ENCODE data around the gene BPIFB3.

BPIFB3 gene

GRCh38 chr20:33024243-33024560 is 29.5 kb upstream of the BPIFB3 start:
- Histone ChIP-seq H3K27ac (ENCODE audit: insufficient read depth, low read depth, low read length, poor library complexity, severe bottlenecking) (no peak overlapping the region), H3K4me3 (ENCODE audit: insufficient read depth, low read depth, low read length) (no peak overlapping the region), H3K9me3 (ENCODE audit: control insufficient read depth, low read length) (no peaks in the 10 kb centered on the region), H3K4me1 (ENCODE audit: control insufficient read depth, insufficient read depth, low read length) (no peaks in the 10 kb centered on the region), H3K36me3 (ENCODE audit: control insufficient read depth, insufficient read depth, low read length) (no peaks in the 10 kb centered on the region), H3K27me3 (ENCODE audit: control insufficient read depth, insufficient read depth, low read length, poor library complexity, severe bottlenecking) (no peaks in the 10 kb centered on the region)
- WGBS, 2 experiments, result 87 to 100% methylated on average over 1 of the region's 1 CpG

GRCh38 chr20:33024609-33025317 is 28.9 kb upstream of the BPIFB3 start:
- H3K27me3 ChIP-seq (ENCODE audit: control insufficient read depth, insufficient read depth, low read length, poor library complexity, severe bottlenecking), result no peaks in the 10 kb centered on the region
- 84 to 85% methylated on average over 4 to 5 of the region's 5 CpGs for WGBS, 2 experiments

GRCh38 chr20:33025318-33025876 is 28.3 kb upstream of the BPIFB3 start:
- Histone ChIP-seq H3K27me3 (ENCODE audit: control insufficient read depth, insufficient read depth, low read length, poor library complexity, severe bottlenecking) (no peaks in the 10 kb centered on the region), H3K4me3 (ENCODE audit: insufficient read depth, low read depth, low read length) (no peak overlapping the region), H3K27ac (ENCODE audit: insufficient read depth, low read depth, low read length, poor library complexity, severe bottlenecking) (no peak overlapping the region), H3K4me1 (ENCODE audit: control insufficient read depth, insufficient read depth, low read length) (no peaks in the 10 kb centered on the region), H3K36me3 (ENCODE audit: control insufficient read depth, insufficient read depth, low read length) (no peaks in the 10 kb centered on the region), H3K9me3 (ENCODE audit: control insufficient read depth, low read length) (no peaks in the 10 kb centered on the region)
- 63 to 69% methylated on average over 9 of the region's 9 CpGs for WGBS, 2 experiments

More at GRCh38 chr20:33024609-33025317, 28.9 kb upstream of the BPIFB3 start:
- Histone ChIP-seq H3K4me1 (ENCODE audit: control insufficient read depth, insufficient read depth, low read length) (no peaks in the 10 kb centered on the region), H3K9me3 (ENCODE audit: control insufficient read depth, low read length) (no peaks in the 10 kb centered on the region), H3K4me3 (ENCODE audit: insufficient read depth, low read depth, low read length) (no peak overlapping the region), H3K36me3 (ENCODE audit: control insufficient read depth, insufficient read depth, low read length) (no peaks in the 10 kb centered on the region), H3K27ac (ENCODE audit: insufficient read depth, low read depth, low read length, poor library complexity, severe bottlenecking) (no peak overlapping the region)

- 71 to 74% methylated on average over 5 of the region's 5 CpGs for WGBS, 2 experiments
- Histone ChIP-seq H3K4me3 (ENCODE audit: insufficient read depth, low read depth, low read length) (no peak overlapping the region), H3K4me1 (ENCODE audit: control insufficient read depth, insufficient read depth, low read length) (no peaks in the 10 kb centered on the region), H3K27me3 (ENCODE audit: control insufficient read depth, insufficient read depth, low read length, poor library complexity, severe bottlenecking) (no peaks in the 10 kb centered on the region), H3K36me3 (ENCODE audit: control insufficient read depth, insufficient read depth, low read length) (no peaks in the 10 kb centered on the region), H3K9me3 (ENCODE audit: control insufficient read depth, low read length) (no peaks in the 10 kb centered on the region), H3K27ac (ENCODE audit: insufficient read depth, low read depth, low read length, poor library complexity, severe bottlenecking) (no peak overlapping the region)
Observed at GRCh38 chr20:33026072-33026778, 27.5 kb upstream of the BPIFB3 start.

GRCh38 chr20:33026779-33027759 is 26.6 kb upstream of the BPIFB3 start:
- no peaks in the 10 kb centered on the region for H3K27me3 ChIP-seq (ENCODE audit: control insufficient read depth, insufficient read depth, low read length, poor library complexity, severe bottlenecking)
- H3K4me1 ChIP-seq (ENCODE audit: control insufficient read depth, insufficient read depth, low read length), result no peaks in the 10 kb centered on the region
- 88 to 91% methylated on average over 10 of the region's 10 CpGs for WGBS, 2 experiments
- no peak overlapping the region for H3K27ac ChIP-seq (ENCODE audit: insufficient read depth, low read depth, low read length, poor library complexity, severe bottlenecking)
- no peaks in the 10 kb centered on the region for H3K36me3 ChIP-seq (ENCODE audit: control insufficient read depth, insufficient read depth, low read length)
- H3K4me3 ChIP-seq (ENCODE audit: insufficient read depth, low read depth, low read length), result no peak overlapping the region
- H3K9me3 ChIP-seq (ENCODE audit: control insufficient read depth, low read length), result no peaks in the 10 kb centered on the region

GRCh38 chr20:33027769-33028751 is 25.6 kb upstream of the BPIFB3 start:
- Histone ChIP-seq H3K9me3 (ENCODE audit: control insufficient read depth, low read length) (no peaks in the 10 kb centered on the region), H3K4me1 (ENCODE audit: control insufficient read depth, insufficient read depth, low read length) (no peaks in the 10 kb centered on the region), H3K27me3 (ENCODE audit: control insufficient read depth, insufficient read depth, low read length, poor library complexity, severe bottlenecking) (no peaks in the 10 kb centered on the region), H3K36me3 (ENCODE audit: control insufficient read depth, insufficient read depth, low read length) (no peaks in the 10 kb centered on the region), H3K4me3 (ENCODE audit: insufficient read depth, low read depth, low read length) (no peak overlapping the region), H3K27ac (ENCODE audit: insufficient read depth, low read depth, low read length, poor library complexity, severe bottlenecking) (no peak overlapping the region)
- WGBS, 2 experiments, result 84 to 86% methylated on average over 12 of the region's 12 CpGs

- Histone ChIP-seq H3K4me1 (ENCODE audit: control insufficient read depth, insufficient read depth, low read length) (no peaks in the 10 kb centered on the region), H3K27ac (ENCODE audit: insufficient read depth, low read depth, low read length, poor library complexity, severe bottlenecking) (no peak overlapping the region), H3K36me3 (ENCODE audit: control insufficient read depth, insufficient read depth, low read length) (no peaks in the 10 kb centered on the region), H3K27me3 (ENCODE audit: control insufficient read depth, insufficient read depth, low read length, poor library complexity, severe bottlenecking) (no peaks in the 10 kb centered on the region), H3K4me3 (ENCODE audit: insufficient read depth, low read depth, low read length) (no peak overlapping the region), H3K9me3 (ENCODE audit: control insufficient read depth, low read length) (no peaks in the 10 kb centered on the region)
- 90 to 91% methylated on average over 7 of the region's 7 CpGs for WGBS, 2 experiments
Observed at GRCh38 chr20:33028875-33029274, 24.8 kb upstream of the BPIFB3 start.

GRCh38 chr20:33030076-33030475 is 23.6 kb upstream of the BPIFB3 start:
- Histone ChIP-seq H3K4me1 (ENCODE audit: control insufficient read depth, insufficient read depth, low read length) (no peaks in the 10 kb centered on the region), H3K27ac (ENCODE audit: insufficient read depth, low read depth, low read length, poor library complexity, severe bottlenecking) (no peak overlapping the region), H3K9me3 (ENCODE audit: control insufficient read depth, low read length) (no peaks in the 10 kb centered on the region), H3K27me3 (ENCODE audit: control insufficient read depth, insufficient read depth, low read length, poor library complexity, severe bottlenecking) (no peaks in the 10 kb centered on the region), H3K36me3 (ENCODE audit: control insufficient read depth, insufficient read depth, low read length) (no peaks in the 10 kb centered on the region), H3K4me3 (ENCODE audit: insufficient read depth, low read depth, low read length) (no peak overlapping the region)
- 92 to 93% methylated on average over 9 of the region's 9 CpGs for WGBS, 2 experiments

- 91 to 93% methylated on average over 6 of the region's 6 CpGs for WGBS, 2 experiments
- Histone ChIP-seq H3K27me3 (ENCODE audit: control insufficient read depth, insufficient read depth, low read length, poor library complexity, severe bottlenecking) (no peaks in the 10 kb centered on the region), H3K9me3 (ENCODE audit: control insufficient read depth, low read length) (no peaks in the 10 kb centered on the region), H3K27ac (ENCODE audit: insufficient read depth, low read depth, low read length, poor library complexity, severe bottlenecking) (no peak overlapping the region), H3K4me1 (ENCODE audit: control insufficient read depth, insufficient read depth, low read length) (no peaks in the 10 kb centered on the region), H3K4me3 (ENCODE audit: insufficient read depth, low read depth, low read length) (no peak overlapping the region), H3K36me3 (ENCODE audit: control insufficient read depth, insufficient read depth, low read length) (no peaks in the 10 kb centered on the region)
Observed at GRCh38 chr20:33030569-33030968, 23.1 kb upstream of the BPIFB3 start.

Data from ectodermal cell (in vitro differentiated cells).